Measurements from ENCODE around the gene SULF2.

- TF ChIP-seq, protein P1, sequence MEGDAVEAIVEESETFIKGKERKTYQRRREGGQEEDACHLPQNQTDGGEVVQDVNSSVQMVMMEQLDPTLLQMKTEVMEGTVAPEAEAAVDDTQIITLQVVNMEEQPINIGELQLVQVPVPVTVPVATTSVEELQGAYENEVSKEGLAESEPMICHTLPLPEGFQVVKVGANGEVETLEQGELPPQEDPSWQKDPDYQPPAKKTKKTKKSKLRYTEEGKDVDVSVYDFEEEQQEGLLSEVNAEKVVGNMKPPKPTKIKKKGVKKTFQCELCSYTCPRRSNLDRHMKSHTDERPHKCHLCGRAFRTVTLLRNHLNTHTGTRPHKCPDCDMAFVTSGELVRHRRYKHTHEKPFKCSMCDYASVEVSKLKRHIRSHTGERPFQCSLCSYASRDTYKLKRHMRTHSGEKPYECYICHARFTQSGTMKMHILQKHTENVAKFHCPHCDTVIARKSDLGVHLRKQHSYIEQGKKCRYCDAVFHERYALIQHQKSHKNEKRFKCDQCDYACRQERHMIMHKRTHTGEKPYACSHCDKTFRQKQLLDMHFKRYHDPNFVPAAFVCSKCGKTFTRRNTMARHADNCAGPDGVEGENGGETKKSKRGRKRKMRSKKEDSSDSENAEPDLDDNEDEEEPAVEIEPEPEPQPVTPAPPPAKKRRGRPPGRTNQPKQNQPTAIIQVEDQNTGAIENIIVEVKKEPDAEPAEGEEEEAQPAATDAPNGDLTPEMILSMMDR (conservative IDR thresholded peaks at IDR 0.05) = no peak
- no peak for TF ChIP-seq EZH2 (IDR thresholded peaks at IDR 0.05; ENCODE audit: low read depth)
Measured at GRCh38 chr20:47748823-47749222, 36.5 kb downstream of the SULF2 start.

Measured in PC-9 (cell line).